Endodermal cell (in vitro differentiated cells): ENCODE results near the gene MFSD2A. TPM values are rescaled to one million over a fixed set of nuclear protein-coding genes. Genes with fewer than 3 reads are reported as not detected.

ENCODE experiments used
- DNase-seq: peaks from one replicate; pipeline ENCODE4 v3.0.0-alpha.2; 2017
- H3K27ac ChIP-seq: 2 replicates; pipeline ENCODE4 v1.5.1; 2013; ENCODE audit warnings: mild to moderate bottlenecking, low read depth, low read length, moderate library complexity
- H3K27me3 ChIP-seq: 2 replicates; pipeline ENCODE4 v1.6.1; 2013; ENCODE audit warnings: mild to moderate bottlenecking, low read length, moderate library complexity; ENCODE audit not compliant: insufficient read depth, control insufficient read depth, poor library complexity, severe bottlenecking
- H3K36me3 ChIP-seq: 2 replicates; pipeline ENCODE4 v1.7.0; 2013; ENCODE audit warnings: mild to moderate bottlenecking, low read length, moderate library complexity; ENCODE audit not compliant: control insufficient read depth, insufficient read depth
- H3K4me1 ChIP-seq: one replicate; pipeline ENCODE4 v1.7.0; 2013; ENCODE audit warnings: low read length; ENCODE audit not compliant: control insufficient read depth, insufficient read depth
- H3K4me3 ChIP-seq: 2 replicates; pipeline ENCODE4 v1.5.1; 2013; ENCODE audit warnings: mild to moderate bottlenecking, low read length, moderate library complexity
- H3K9ac ChIP-seq: 2 replicates; pipeline ENCODE4 v1.6.1; 2013; ENCODE audit warnings: mild to moderate bottlenecking, low read length, moderate library complexity; ENCODE audit not compliant: poor library complexity, severe bottlenecking; ENCODE audit errors: extremely low read depth
- H3K9me3 ChIP-seq: 2 replicates; pipeline ENCODE4 v1.6.1; 2013; ENCODE audit warnings: mild to moderate bottlenecking, low read length, moderate library complexity; ENCODE audit not compliant: control insufficient read depth
- H3K27ac Mint-ChIP-seq: 2 replicates; pipeline ENCODE4 v1.8.0; 2020; ENCODE audit warnings: mixed read lengths
- H3K27me3 Mint-ChIP-seq: 2 replicates; pipeline ENCODE4 v1.8.0; 2021; ENCODE audit warnings: mild to moderate bottlenecking, mixed read lengths; ENCODE audit not compliant: insufficient read depth
- H3K36me3 Mint-ChIP-seq: 2 replicates; pipeline ENCODE4 v1.8.0; 2020; ENCODE audit warnings: low read depth, mixed read lengths
- H3K4me1 Mint-ChIP-seq: 2 replicates; pipeline ENCODE4 v1.8.0; 2020; ENCODE audit warnings: mixed read lengths
- H3K4me3 Mint-ChIP-seq: 2 replicates; pipeline ENCODE4 v1.8.0; 2020; ENCODE audit warnings: mild to moderate bottlenecking, moderate library complexity, mixed read lengths
- H3K9me3 Mint-ChIP-seq: 2 replicates; pipeline ENCODE4 v1.8.0; 2020; ENCODE audit warnings: mild to moderate bottlenecking, mixed read lengths
- WGBS, 2 experiments: methylation state at CpG; one replicate each; pipeline versions ENCODE4 v1.1.5 to v1.1.7; 2013; ENCODE audit warnings: missing lambda C conversion rate in 2 of 2, mixed read lengths in 1 of 2; ENCODE audit not compliant: insufficient coverage in 1 of 2, insufficient read length in 1 of 2; 5-methylcytosine and 5-hydroxymethylcytosine counted together
- total RNA-seq, 2 donors: library from RNA; stranded (reverse); fragmentation: NEBNext Ultra II Directional in 1 of 2; extraction: Animal tissue kit (Norgen Biotek cat#: 25700) in 1 of 2; gene quantifications; 2 replicates in 1 of 2; 3 replicates in 1 of 2; pipeline ENCODE4 v1.2.1, GENCODE V29; 2021
- TF ChIP-seq, protein P1 (sequence below): fragments of 200-600 bp; sonication (generic); conservative IDR thresholded peaks from 2 replicates; pipeline ENCODE4 v1.5.0; 2021; ENCODE audit warnings: antibody characterized with exemption, mild to moderate bottlenecking

MFSD2A gene
- total RNA-seq, 2 donors from 2014 or later: 6.3 to 8.5 TPM

GRCh38 chr1:39977202-39977601 lies 22.3 kb downstream of the MFSD2A start:
- Histone ChIP-seq H3K36me3 (no peaks in the 10 kb centered on the region), H3K9me3 (peaks cover 6% of the 10 kb centered on the region), H3K27ac (no peak overlapping the region), H3K4me1 (no peaks in the 10 kb centered on the region), H3K4me3 (no peak overlapping the region), H3K9ac (no peak overlapping the region), H3K27me3 (no peaks in the 10 kb centered on the region)
- Mint-ChIP-seq H3K9me3 (peaks cover 1% of the 10 kb centered on the region), H3K4me1 (peaks cover 22% of the 10 kb centered on the region), H3K36me3 (no peaks in the 10 kb centered on the region), H3K27ac (peak overlapping the region; percentile 62), H3K4me3 (no peak overlapping the region), H3K27me3 (peaks cover 2% of the 10 kb centered on the region)
- TF ChIP-seq, protein P1, sequence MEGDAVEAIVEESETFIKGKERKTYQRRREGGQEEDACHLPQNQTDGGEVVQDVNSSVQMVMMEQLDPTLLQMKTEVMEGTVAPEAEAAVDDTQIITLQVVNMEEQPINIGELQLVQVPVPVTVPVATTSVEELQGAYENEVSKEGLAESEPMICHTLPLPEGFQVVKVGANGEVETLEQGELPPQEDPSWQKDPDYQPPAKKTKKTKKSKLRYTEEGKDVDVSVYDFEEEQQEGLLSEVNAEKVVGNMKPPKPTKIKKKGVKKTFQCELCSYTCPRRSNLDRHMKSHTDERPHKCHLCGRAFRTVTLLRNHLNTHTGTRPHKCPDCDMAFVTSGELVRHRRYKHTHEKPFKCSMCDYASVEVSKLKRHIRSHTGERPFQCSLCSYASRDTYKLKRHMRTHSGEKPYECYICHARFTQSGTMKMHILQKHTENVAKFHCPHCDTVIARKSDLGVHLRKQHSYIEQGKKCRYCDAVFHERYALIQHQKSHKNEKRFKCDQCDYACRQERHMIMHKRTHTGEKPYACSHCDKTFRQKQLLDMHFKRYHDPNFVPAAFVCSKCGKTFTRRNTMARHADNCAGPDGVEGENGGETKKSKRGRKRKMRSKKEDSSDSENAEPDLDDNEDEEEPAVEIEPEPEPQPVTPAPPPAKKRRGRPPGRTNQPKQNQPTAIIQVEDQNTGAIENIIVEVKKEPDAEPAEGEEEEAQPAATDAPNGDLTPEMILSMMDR: no peak
- 86% methylated on average over 1 of the region's 1 CpG; no CpG with 5 or more reads in 1 of the 2 experiments for WGBS, 2 experiments
- DNase-seq: no peak

GRCh38 chr1:39979654-39980053 lies 24.7 kb downstream of the MFSD2A start:
- H3K27ac Mint-ChIP-seq: no peak overlapping the region

GRCh38 chr1:39980555-39981313 lies 25.8 kb downstream of the MFSD2A start:
- Mint-ChIP-seq H3K4me1 (peaks cover 22% of the 10 kb centered on the region), H3K4me3 (no peak overlapping the region), H3K36me3 (no peaks in the 10 kb centered on the region), H3K27ac (peak overlapping the region; percentile 70), H3K9me3 (peaks cover 1% of the 10 kb centered on the region), H3K27me3 (peaks cover 2% of the 10 kb centered on the region)
- H3K4me1 ChIP-seq: no peaks in the 10 kb centered on the region
- no peaks in the 10 kb centered on the region for H3K27me3 ChIP-seq
- peaks cover 6% of the 10 kb centered on the region for H3K9me3 ChIP-seq
- no peak for DNase-seq
- no peak overlapping the region for H3K27ac ChIP-seq
- no peak overlapping the region for H3K9ac ChIP-seq
- 88 to 95% methylated on average over 1 to 6 of the region's 6 CpGs for WGBS, 2 experiments
- no peak overlapping the region for H3K4me3 ChIP-seq
- TF ChIP-seq, protein P1: no peak
- no peaks in the 10 kb centered on the region for H3K36me3 ChIP-seq

More at GRCh38 chr1:39979654-39980053, 24.7 kb downstream of the MFSD2A start:
- no peak overlapping the region for H3K27ac ChIP-seq
- H3K9ac ChIP-seq: no peak overlapping the region
- Mint-ChIP-seq H3K36me3 (no peaks in the 10 kb centered on the region), H3K4me3 (no peak overlapping the region), H3K4me1 (peaks cover 22% of the 10 kb centered on the region), H3K27me3 (peaks cover 2% of the 10 kb centered on the region), H3K9me3 (peaks cover 1% of the 10 kb centered on the region)
- no peaks in the 10 kb centered on the region for H3K4me1 ChIP-seq
- peaks cover 6% of the 10 kb centered on the region for H3K9me3 ChIP-seq
- TF ChIP-seq, protein P1: no peak
- H3K4me3 ChIP-seq: no peak overlapping the region
- no peaks in the 10 kb centered on the region for H3K27me3 ChIP-seq
- 83 to 88% methylated on average over 1 to 4 of the region's 4 CpGs for WGBS, 2 experiments
- no peaks in the 10 kb centered on the region for H3K36me3 ChIP-seq
- DNase-seq: peak; percentile 69
